Body of pancreas (tissue), 4 donors: ENCODE results near the gene SLC9A9.

ENCODE experiments used
- CTCF ChIP-seq, 7 experiments: fragments of 450-650 bp in 4 of 7; fragments of 200-600 bp in 3 of 7; sonication (generic) in 3 of 7; IDR thresholded peaks; one replicate each; pipeline ENCODE4 v1.5.1; 2016 to 2019; ENCODE audit warnings: antibody characterized with exemption in 7 of 7
- POLR2A ChIP-seq, 3 donors: fragments of 450-650 bp; IDR thresholded peaks; one replicate each; pipeline ENCODE4 v1.6.1; 2016; ENCODE audit warnings: antibody characterized with exemption in 3 of 3, mild to moderate bottlenecking in 2 of 3

GRCh38 chr3:143243686-143244085 lies 604.6 kb downstream of the SLC9A9 start:
- TF ChIP-seq CTCF (IDR thresholded peaks at IDR 0.05) (no peak), POLR2A (IDR thresholded peaks at IDR 0.05) (no peak)
